ENCODE data around the gene BNIP5.
A peak's percentile ranks its signal among the peaks of the same experiment; 100 is the strongest.
"Not testable (repeated sequence)": the region's sequence is repeated elsewhere in the genome, so short reads cannot be mapped to it uniquely, and the experiment has no call there.

The BNIP5 gene

DNA sequence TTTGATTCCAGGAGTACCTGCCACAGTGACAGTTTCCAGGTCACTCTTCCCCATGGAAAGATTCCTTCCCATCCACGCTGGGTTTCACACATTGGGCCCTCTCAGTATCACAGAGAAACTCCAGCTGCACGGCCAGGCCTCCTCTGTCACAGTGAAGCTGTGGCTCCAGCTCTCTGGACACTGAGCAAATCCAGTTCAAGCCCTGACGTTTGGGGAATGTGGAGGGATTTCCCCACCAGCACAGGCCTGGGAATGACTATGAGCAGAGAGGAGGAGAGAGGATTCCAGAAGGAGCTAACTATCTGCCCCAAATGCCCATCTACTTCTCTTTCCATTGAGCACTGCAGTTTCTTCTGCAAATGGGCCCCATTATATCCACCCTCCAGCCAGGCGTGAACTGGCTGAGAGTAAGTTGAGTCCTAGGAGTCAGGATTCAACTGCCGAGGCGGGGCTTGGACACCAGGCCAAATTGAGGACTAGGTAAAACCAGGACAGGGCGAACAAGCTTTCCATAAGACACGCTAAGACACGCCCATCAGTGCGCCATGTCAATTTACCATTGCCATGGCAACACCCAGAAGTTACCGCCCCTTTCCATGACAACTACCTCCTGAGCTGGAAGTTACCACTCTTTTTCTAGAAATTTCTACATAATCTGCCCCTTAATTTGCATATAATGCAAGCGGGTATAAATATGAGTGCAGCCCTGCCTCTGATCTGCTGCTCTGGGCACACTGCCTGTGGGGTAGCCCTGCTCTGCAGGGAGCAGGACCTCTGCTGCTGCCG, 9.2 kb upstream of the BNIP5 start:
- no peak for DNase-seq (ENCODE audit: low read depth in 2 of 3, low spot score in 1 of 3)

GRCh38 chr6:36343109-36343680, 6.5 kb upstream of the BNIP5 start:
- no peak for DNase-seq (ENCODE audit: low read depth in 2 of 3, low spot score in 1 of 3)

DNA sequence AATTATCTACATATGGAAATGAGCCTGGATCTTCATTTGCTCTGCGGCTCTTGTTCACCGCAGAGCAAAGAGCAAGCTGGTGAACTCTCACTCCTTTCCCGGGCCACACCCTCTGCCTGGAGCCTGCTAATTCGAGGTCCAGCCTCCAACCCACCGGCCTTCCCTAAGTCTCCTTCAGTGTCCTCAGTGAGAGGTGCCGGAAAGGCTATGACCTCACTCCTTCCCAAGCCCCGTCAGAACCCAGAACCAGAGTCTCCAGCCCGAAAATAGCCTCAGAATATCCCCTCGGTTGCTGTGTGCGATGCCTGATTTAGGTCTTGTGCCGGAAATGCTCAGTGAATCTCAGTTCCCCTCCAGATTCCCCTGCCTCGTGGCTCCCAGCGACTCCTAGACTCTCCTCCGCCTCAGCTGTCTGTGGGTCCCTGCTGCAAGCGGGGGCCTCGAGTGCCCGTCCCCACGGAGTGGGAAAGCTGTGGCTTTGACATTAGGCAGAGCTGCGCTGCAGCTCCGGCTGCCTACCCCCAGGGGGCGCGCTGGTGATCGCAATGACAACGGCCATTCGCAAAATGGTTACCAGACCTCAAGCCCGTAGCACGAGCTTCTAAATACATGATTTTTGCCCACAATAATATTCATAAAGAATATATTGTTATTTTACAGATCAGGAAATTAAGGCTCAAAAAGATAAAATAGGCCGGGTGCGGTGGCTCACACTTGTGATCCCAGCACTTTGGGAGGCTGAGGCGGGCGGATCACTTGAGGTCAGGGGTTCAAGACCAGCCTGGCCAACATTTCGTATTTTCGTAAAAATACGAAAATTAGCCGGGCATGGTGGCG, 4.1 kb upstream of the BNIP5 start:
- peak; percentile 49 to 77 (median 70) for DNase-seq (ENCODE audit: low read depth in 2 of 3, low spot score in 1 of 3)

- DNase-seq (ENCODE audit: low read depth in 2 of 3, low spot score in 1 of 3): no peak
These were observed 3.6 kb upstream of the BNIP5 start for GRCh38 chr6:36340306-36340617.

- DNase-seq (ENCODE audit: low read depth in 2 of 3, low spot score in 1 of 3): no peak
These were observed 2.5 kb upstream of the BNIP5 start for GRCh38 chr6:36339146-36339545.

DNA sequence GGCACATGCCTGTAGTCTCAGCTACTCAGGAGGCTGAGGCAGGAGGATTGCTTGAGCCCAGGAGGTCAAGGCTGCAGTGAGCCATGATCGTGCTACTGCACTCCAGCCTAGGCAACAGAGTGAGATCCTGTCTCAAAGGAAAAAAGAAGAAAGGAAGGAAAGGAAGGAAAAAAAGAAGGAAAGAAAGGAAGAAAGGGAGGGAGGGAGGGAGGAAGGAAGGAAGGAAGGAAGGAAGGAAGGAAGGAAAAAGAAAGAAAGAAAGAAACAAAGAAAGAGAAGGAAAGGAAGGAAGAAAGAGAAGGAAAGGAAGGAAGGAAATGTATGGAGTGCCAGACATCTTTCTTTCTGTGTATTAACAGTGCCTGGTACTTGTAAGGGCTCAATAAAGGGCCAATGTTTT, 1.5 kb upstream of the BNIP5 start:
- not testable (repeated sequence) for DNase-seq (ENCODE audit: low read depth in 2 of 3, low spot score in 1 of 3)

DNA sequence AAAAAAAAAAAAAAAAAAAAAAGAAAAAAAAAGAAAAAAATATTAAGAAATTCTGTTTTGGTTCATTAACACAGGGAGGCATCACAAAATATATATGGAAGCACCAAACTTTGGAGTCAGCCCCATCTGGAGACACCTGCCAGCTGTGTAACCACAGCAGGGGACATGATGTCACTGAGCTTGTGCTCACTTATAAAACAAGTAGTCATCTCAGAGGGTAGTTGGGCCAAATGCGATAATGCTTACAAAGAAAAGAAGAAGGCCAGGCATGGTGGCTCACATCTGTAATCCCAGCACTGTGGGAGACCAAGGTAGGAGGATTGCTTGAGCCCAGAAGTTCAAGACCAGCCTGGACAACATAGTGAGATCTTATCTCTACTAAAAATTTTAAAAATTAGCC, 1.1 kb upstream of the BNIP5 start:
- DNase-seq (ENCODE audit: low read depth in 2 of 3, low spot score in 1 of 3): no peak

- no peak for DNase-seq (ENCODE audit: low read depth in 2 of 3, low spot score in 1 of 3)
These were observed 429 bp downstream of the BNIP5 start for GRCh38 chr6:36336208-36336710.

- DNase-seq (ENCODE audit: low read depth in 2 of 3, low spot score in 1 of 3): no peak
These were observed 1.1 kb downstream of the BNIP5 start for GRCh38 chr6:36335465-36336207.

GRCh38 chr6:36334832-36335459, 1.7 kb downstream of the BNIP5 start:
- no peak for DNase-seq (ENCODE audit: low read depth in 2 of 3, low spot score in 1 of 3)

DNA sequence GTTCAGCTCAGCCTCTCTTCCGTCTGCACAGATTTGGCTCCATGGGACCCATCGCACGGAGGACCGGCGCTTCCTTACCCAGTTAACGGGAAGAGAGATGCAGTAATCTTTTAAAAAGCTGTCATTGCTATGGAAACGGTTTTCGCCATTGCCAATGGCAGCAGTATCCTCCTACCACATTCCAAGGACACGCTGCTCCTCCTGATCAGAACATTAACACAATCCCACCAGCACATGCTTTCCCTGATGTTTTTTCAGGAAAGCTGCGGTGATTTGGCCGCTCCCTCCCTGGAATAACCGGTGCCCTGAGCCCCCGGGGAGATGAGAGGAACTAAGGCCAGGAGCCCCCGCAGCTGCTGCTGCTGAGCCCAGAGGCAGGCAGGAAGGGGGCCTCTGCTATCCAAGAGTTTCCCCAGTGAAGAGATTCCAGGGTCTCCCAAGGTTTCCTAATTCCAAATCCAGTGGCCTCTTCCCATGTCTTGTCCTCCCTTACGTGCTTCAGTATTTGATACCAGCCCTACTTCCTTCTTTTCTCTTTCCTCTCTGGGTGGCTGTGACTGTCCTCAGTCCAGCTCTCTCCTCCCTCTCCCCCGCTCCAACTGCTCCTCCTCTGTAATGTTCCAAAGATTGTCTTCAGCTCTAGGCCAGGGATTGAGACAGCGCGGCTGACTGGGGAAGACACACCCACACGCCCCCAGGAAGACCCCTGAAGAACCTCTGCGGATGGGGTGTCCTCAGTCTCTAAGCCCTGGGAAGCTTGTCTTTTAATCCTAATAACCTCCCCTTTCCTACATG, 2.6 kb downstream of the BNIP5 start:
- DNase-seq (ENCODE audit: low read depth in 2 of 3, low spot score in 1 of 3): no peak

DNA sequence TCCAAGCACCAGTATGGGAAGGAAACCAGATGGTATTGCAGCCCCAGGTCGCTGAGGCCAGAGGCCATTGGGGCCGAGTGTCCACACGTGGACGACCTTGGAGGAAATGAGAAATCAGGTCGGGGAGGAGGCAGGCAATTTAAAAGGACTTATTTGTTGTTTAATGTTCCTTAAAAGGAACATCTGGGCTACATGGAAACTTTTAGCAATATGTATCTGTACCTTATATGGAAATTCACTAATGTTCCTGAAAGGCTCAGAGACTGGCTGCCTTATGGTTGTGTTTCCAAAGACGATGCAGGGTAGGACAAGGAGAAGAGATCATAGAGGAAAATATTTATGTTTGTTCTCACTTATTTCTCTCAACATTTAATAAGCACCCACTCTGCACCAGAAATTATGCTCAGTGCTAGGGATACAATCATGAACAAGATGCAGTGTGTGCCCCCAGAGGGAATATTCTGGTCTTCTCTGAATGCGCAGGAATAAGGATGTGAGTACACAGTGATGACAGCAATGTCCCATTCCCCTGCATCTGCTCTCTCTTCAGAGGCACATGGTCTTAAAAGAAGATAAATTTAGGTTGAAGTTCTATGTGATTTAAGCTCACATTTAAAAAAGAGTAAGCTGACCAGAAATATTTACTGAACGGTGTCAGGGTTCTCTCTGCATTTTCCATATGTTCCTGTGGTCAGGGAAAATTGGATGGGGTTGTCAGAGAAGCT, 3.4 kb downstream of the BNIP5 start:
- no peak for DNase-seq (ENCODE audit: low read depth in 2 of 3, low spot score in 1 of 3)

GRCh38 chr6:36331381-36331780, 5.3 kb downstream of the BNIP5 start:
- no peak for DNase-seq (ENCODE audit: low read depth in 2 of 3, low spot score in 1 of 3)

GRCh38 chr6:36330366-36330765, 6.3 kb downstream of the BNIP5 start:
- no peak for DNase-seq (ENCODE audit: low read depth in 2 of 3, low spot score in 1 of 3)

DNA sequence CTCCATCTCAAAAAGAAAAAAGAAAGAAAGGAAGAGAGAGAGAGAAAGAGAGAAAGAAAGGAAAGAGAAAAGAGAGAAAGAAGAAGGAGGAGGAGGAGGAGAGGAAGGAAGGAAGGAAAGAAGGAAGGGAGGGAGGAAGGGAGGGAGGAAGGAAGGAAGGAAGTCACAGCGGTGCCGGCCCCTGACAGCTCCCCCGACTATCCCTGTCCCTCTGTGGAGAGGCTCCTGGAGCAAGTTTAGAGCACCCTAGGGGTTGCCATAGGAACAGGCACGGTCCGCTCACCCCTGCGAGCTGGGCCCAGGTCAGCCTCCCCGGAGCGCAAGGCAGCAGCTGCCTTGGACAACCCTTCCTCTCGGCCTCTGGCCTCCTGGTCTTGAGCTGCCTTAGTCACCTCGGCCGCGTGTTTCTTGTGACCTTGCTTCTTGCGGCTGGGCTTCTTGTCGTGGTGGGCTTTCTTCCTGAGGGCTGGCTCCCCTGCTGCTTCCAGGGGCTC, 6.8 kb downstream of the BNIP5 start:
- DNase-seq (ENCODE audit: low read depth in 2 of 3, low spot score in 1 of 3): no peak

DNA sequence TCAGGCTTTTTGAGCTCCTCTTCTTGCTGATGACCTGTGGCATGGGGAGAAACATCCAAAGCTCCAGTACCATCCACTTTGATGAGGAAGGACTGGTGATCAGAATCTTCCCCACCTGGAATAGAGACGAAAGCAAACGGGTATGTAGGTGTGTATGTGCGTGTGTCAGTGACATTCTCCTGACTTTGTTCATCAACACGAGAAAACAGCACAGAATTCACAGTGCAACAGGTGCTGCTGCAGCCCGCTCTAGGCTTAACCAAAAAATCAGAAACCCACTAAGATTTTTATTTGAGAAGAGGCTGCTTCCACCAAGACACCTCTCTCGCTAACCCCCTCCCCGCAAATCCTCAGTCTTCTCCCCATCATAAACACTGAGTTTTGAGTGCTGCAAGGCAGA, 8.1 kb downstream of the BNIP5 start:
- DNase-seq (ENCODE audit: low read depth in 2 of 3, low spot score in 1 of 3): no peak

- no peak for DNase-seq (ENCODE audit: low read depth in 2 of 3, low spot score in 1 of 3)
These were observed 8.8 kb downstream of the BNIP5 start for GRCh38 chr6:36327919-36328236.

DNA sequence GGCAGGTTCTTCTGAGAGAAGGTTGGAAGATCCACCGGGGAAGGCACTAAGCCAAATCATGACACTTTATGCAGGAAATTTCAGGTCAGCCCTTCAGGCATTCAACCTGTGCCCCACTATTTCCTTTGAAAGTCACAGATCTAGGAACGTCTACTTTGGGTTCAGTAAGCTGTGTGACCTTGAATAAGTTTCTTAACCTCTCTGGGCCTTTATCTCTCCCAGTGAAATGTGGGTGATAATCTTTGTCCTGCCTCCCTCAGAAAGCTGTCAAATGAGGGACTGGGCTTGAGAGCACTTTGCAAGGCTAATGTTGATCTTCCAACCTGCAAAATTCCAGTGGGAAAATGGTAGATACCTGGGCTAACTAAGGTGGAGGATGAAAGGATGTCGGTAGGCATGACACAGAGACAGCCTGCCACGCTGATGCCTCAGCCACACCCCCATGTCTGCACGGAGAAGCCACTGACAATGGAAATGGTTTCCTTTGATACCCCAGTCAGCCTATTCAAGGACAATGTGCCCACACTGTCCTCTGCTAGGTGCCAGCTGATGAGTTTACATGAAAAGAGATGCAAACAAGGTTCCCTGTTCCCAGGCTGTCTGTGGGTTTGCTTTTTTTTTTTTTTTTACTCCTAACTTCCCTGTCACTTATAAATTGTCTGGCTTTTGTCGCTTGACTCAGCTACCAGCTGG, 9.3 kb downstream of the BNIP5 start:
- no peak for DNase-seq (ENCODE audit: low read depth in 2 of 3, low spot score in 1 of 3)
